KMS-11 (cell line): Measurements from ENCODE around the gene SSRP1.
"Not testable (repeated sequence)": the region's sequence is repeated elsewhere in the genome, so short reads cannot be mapped to it uniquely, and the experiment has no call there.

Source experiments
- H2AFZ ChIP-seq: fragments of 200-600 bp; sonication (generic); 2 replicates; pipeline ENCODE4 v1.6.1; 2016; ENCODE audit warnings: antibody characterized with exemption, mixed run types, low read depth
- H3K27ac ChIP-seq: fragments of 200-600 bp; sonication (generic); 2 replicates; pipeline ENCODE4 v1.6.1; 2016; ENCODE audit warnings: mild to moderate bottlenecking, mixed run types
- H3K27me3 ChIP-seq: fragments of 200-600 bp; sonication (generic); 2 replicates; pipeline ENCODE4 v1.6.1; 2017; ENCODE audit warnings: mild to moderate bottlenecking, low read depth, mixed run types, moderate library complexity; ENCODE audit not compliant: insufficient read depth
- H3K36me3 ChIP-seq: fragments of 200-600 bp; sonication (generic); 2 replicates; pipeline ENCODE4 v1.6.1; 2017; ENCODE audit warnings: mild to moderate bottlenecking, mixed run types; ENCODE audit not compliant: insufficient read depth
- H3K4me1 ChIP-seq: fragments of 200-600 bp; sonication (generic); 2 replicates; pipeline ENCODE4 v1.6.1; 2016; ENCODE audit warnings: mild to moderate bottlenecking, low read depth, mixed run types; ENCODE audit not compliant: poor library complexity, severe bottlenecking
- H3K4me2 ChIP-seq: fragments of 200-600 bp; sonication (generic); 2 replicates; pipeline ENCODE4 v1.7.0; 2016; ENCODE audit warnings: mild to moderate bottlenecking, mixed run types
- H3K4me3 ChIP-seq: fragments of 200-600 bp; sonication (generic); IDR thresholded peaks from 2 replicates; pipeline ENCODE4 v1.6.1; 2017; ENCODE audit warnings: low read depth, low read length, mixed read lengths; ENCODE audit not compliant: insufficient read depth
- H3K79me2 ChIP-seq: fragments of 200-600 bp; sonication (generic); 2 replicates; pipeline ENCODE4 v1.6.1; 2016; ENCODE audit warnings: low read depth, mixed run types; ENCODE audit not compliant: insufficient read depth
- H3K9ac ChIP-seq: fragments of 200-600 bp; sonication (generic); 2 replicates; pipeline ENCODE4 v1.6.1; 2016; ENCODE audit warnings: mild to moderate bottlenecking, mixed run types
- H4K20me1 ChIP-seq: fragments of 200-600 bp; sonication (generic); 2 replicates; pipeline ENCODE4 v1.6.1; 2016; ENCODE audit warnings: mild to moderate bottlenecking, mixed run types; ENCODE audit not compliant: insufficient read depth
- CTCF ChIP-seq: fragments of 200-600 bp; sonication (generic); conservative IDR thresholded peaks from 2 replicates; pipeline ENCODE4 v1.6.1; 2017; ENCODE audit warnings: low read depth, mild to moderate bottlenecking, antibody characterized with exemption, low read length, moderate library complexity, mixed read lengths

SSRP1 gene

DNA sequence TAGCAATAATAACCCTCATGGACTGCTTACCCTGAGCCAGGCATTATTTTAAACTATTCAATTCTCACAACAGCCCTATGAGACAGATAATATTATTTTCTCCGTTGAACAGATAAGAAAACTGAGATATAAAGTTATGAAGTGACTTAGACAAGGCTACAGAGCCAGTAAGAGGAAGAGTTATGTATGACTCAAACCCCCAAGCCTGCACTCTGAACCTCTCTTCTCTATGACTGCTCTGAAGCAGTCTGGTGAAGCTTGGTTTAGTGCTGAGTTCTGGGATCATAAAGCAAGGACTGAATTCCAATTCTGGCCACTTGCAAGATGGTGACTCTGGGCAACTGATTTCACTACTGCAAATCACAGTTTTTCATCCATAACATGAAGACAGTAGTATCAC is 45.4 kb downstream of the SSRP1 start:
- no peaks in the 10 kb centered on the region for H4K20me1 ChIP-seq
- no peaks in the 10 kb centered on the region for H3K4me1 ChIP-seq
- no peak overlapping the region for H3K9ac ChIP-seq
- H3K36me3 ChIP-seq, result no peaks in the 10 kb centered on the region
- no peaks in the 10 kb centered on the region for H3K79me2 ChIP-seq
- no peak overlapping the region for H2AFZ ChIP-seq
- no peak for TF ChIP-seq CTCF
- H3K27ac ChIP-seq, result no peak overlapping the region
- H3K4me3 ChIP-seq, result no peak overlapping the region
- H3K27me3 ChIP-seq, result no peaks in the 10 kb centered on the region
- H3K4me2 ChIP-seq, result no peak overlapping the region

GRCh38 chr11:57288771-57289579 is 46.7 kb downstream of the SSRP1 start:
- Histone ChIP-seq H3K4me3 (no peak overlapping the region), H3K4me1 (no peaks in the 10 kb centered on the region), H3K4me2 (no peak overlapping the region), H3K27me3 (no peaks in the 10 kb centered on the region), H4K20me1 (no peaks in the 10 kb centered on the region), H3K9ac (no peak overlapping the region), H2AFZ (no peak overlapping the region), H3K79me2 (no peaks in the 10 kb centered on the region), H3K36me3 (no peaks in the 10 kb centered on the region), H3K27ac (no peak overlapping the region)
- TF ChIP-seq CTCF, result no peak

- TF ChIP-seq CTCF, result no peak
- Histone ChIP-seq H3K4me1 (no peaks in the 10 kb centered on the region), H3K36me3 (no peaks in the 10 kb centered on the region), H4K20me1 (no peaks in the 10 kb centered on the region), H3K4me2 (no peak overlapping the region), H3K27ac (no peak overlapping the region), H3K27me3 (no peaks in the 10 kb centered on the region), H2AFZ (no peak overlapping the region), H3K4me3 (no peak overlapping the region), H3K9ac (no peak overlapping the region), H3K79me2 (no peaks in the 10 kb centered on the region)
Observed at GRCh38 chr11:57287884-57288283, 47.8 kb downstream of the SSRP1 start.

DNA sequence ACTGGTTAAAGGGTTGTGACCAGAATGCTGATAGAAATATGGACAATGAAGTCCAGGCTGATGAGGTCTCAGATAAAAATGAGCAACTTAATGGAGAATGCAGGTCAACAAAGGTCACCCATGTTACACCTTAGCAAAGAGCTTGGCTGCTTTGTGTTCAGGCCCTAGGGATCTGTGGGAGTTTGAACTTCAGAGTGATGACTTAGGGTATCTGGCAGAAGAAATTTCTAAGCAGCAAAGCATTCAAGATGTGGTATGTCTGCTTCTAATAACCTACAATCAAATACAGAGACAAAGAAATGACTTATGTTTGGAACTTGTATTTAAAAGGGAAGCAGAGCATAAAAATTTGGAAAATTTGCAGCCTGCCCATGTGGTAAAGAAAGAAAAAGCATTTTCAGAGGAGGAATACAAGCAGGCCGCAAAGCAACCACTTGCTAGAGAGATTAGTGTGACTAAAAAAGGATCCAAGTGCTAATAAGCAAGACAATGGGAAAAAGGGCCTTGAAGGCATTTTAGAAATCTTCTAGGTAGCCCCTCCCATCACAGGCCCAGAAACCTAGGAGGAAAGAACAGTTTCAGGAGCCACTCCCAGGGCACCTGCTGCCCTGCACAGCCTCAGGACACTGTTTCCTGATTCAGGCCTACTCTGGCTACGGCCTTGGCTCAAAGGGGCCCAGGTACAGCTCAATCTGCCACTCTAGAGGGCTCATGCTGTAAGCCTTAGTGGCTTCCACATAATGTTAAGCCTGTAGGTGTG is 52.3 kb downstream of the SSRP1 start:
- H3K4me1 ChIP-seq, result no peaks in the 10 kb centered on the region
- no peak overlapping the region for H3K4me3 ChIP-seq
- TF ChIP-seq CTCF, result no peak
- no peak overlapping the region for H3K9ac ChIP-seq
- H3K36me3 ChIP-seq, result no peaks in the 10 kb centered on the region
- H3K4me2 ChIP-seq, result no peak overlapping the region
- H3K79me2 ChIP-seq, result no peaks in the 10 kb centered on the region
- no peak overlapping the region for H2AFZ ChIP-seq
- no peak overlapping the region for H3K27ac ChIP-seq
- H3K27me3 ChIP-seq, result no peaks in the 10 kb centered on the region
- no peaks in the 10 kb centered on the region for H4K20me1 ChIP-seq

- H3K4me3 ChIP-seq, H3K9ac ChIP-seq, H3K4me2 ChIP-seq, H3K4me1 ChIP-seq, H3K27me3 ChIP-seq, H3K36me3 ChIP-seq, H3K79me2 ChIP-seq, H4K20me1 ChIP-seq, H2AFZ ChIP-seq, H3K27ac ChIP-seq: not testable (repeated sequence)
Observed at GRCh38 chr11:57281546-57281945, 54.1 kb downstream of the SSRP1 start.
